ENCODE results near the gene KLHL7.
"Not testable (repeated sequence)": the region's sequence is repeated elsewhere in the genome, so short reads cannot be mapped to it uniquely, and the experiment has no call there.

Gene KLHL7

GRCh38 chr7:23106823-23107663 is 1.5 kb downstream of the KLHL7 start:
- DNase-seq (no peak), ATAC-seq (no peak)

GRCh38 chr7:23107781-23108180 is 2.2 kb downstream of the KLHL7 start:
- ATAC-seq (no peak), DNase-seq (no peak)

GRCh38 chr7:23108995-23109394 is 3.4 kb downstream of the KLHL7 start:
- DNase-seq (no peak), ATAC-seq (no peak)

- no peak for ATAC-seq
- no peak for DNase-seq
Measured at GRCh38 chr7:23109470-23109869, 3.9 kb downstream of the KLHL7 start.

GRCh38 chr7:23114896-23115295 is 9.3 kb downstream of the KLHL7 start:
- DNase-seq (no peak), ATAC-seq (no peak)

- no peak for ATAC-seq
- no peak for DNase-seq
Measured at GRCh38 chr7:23115991-23116390, 10.4 kb downstream of the KLHL7 start.

- DNase-seq (no peak), ATAC-seq (no peak)
Measured at GRCh38 chr7:23117841-23118240, 12.3 kb downstream of the KLHL7 start.

- ATAC-seq (no peak), DNase-seq (no peak)
Measured at GRCh38 chr7:23120106-23120505, 14.5 kb downstream of the KLHL7 start.

GRCh38 chr7:23121165-23121564 is 15.6 kb downstream of the KLHL7 start:
- ATAC-seq, result no peak
- DNase-seq, result no peak

GRCh38 chr7:23123007-23123406 is 17.4 kb downstream of the KLHL7 start:
- ATAC-seq, result no peak
- no peak for DNase-seq

- DNase-seq (no peak), ATAC-seq (no peak)
Measured at GRCh38 chr7:23123465-23123864, 17.9 kb downstream of the KLHL7 start.

- ATAC-seq, result no peak
- DNase-seq, result no peak
Measured at GRCh38 chr7:23129036-23129435, 23.5 kb downstream of the KLHL7 start.

- ATAC-seq, DNase-seq: not testable (repeated sequence)
Measured at GRCh38 chr7:23131799-23132198, 26.2 kb downstream of the KLHL7 start.

- no peak for DNase-seq
- ATAC-seq, result no peak
Measured at GRCh38 chr7:23133797-23134196, 28.2 kb downstream of the KLHL7 start.

GRCh38 chr7:23135755-23136154 is 30.2 kb downstream of the KLHL7 start:
- DNase-seq (no peak), ATAC-seq (no peak)

- ATAC-seq, result no peak
- no peak for DNase-seq
Measured at GRCh38 chr7:23136216-23136615, 30.6 kb downstream of the KLHL7 start.

GRCh38 chr7:23157679-23158078 is 52.1 kb downstream of the KLHL7 start:
- no peak for ATAC-seq
- no peak for DNase-seq

- DNase-seq (no peak), ATAC-seq (no peak)
Measured at GRCh38 chr7:23158546-23158945, 53.0 kb downstream of the KLHL7 start.

- ATAC-seq (no peak), DNase-seq (no peak)
Measured at GRCh38 chr7:23161482-23161881, 55.9 kb downstream of the KLHL7 start.

- no peak for DNase-seq
- ATAC-seq, result no peak
Measured at GRCh38 chr7:23164846-23165245, 59.3 kb downstream of the KLHL7 start.

GRCh38 chr7:23165316-23165715 is 59.7 kb downstream of the KLHL7 start:
- ATAC-seq, result no peak

GRCh38 chr7:23167691-23168090 is 62.1 kb downstream of the KLHL7 start:
- DNase-seq (no peak), ATAC-seq (no peak)

More at GRCh38 chr7:23165316-23165715, 59.7 kb downstream of the KLHL7 start:
- no peak for DNase-seq

- DNase-seq (no peak), ATAC-seq (no peak)
Measured at GRCh38 chr7:23168111-23168885, 62.7 kb downstream of the KLHL7 start.

Data from stimulated activated naive CD8-positive, alpha-beta T cell treated with anti-CD3 and anti-CD28 coated beads, Interleukin-15, Interleukin-2, amounts not matched to agents 100 U/mL and 50 U/mL, for 24 hours (primary cell).